GM12875 (cell line): ENCODE measurements around the gene AOX1.
"Not testable (repeated sequence)": the region's sequence is repeated elsewhere in the genome, so short reads cannot be mapped to it uniquely, and the experiment has no call there.

Experiments used
- H3K4me3 ChIP-seq: one replicate; pipeline ENCODE4 v1.5.1; 2011; ENCODE audit warnings: low read depth, low read length, control low read depth
- CTCF ChIP-seq: IDR thresholded peaks from 2 replicates; pipeline ENCODE4 v1.5.1; 2011; ENCODE audit warnings: low read depth, mild to moderate bottlenecking, control low read depth, inconsistent platforms, low read length, moderate library complexity, borderline replicate concordance; ENCODE audit not compliant: insufficient read depth

Gene AOX1

DNA sequence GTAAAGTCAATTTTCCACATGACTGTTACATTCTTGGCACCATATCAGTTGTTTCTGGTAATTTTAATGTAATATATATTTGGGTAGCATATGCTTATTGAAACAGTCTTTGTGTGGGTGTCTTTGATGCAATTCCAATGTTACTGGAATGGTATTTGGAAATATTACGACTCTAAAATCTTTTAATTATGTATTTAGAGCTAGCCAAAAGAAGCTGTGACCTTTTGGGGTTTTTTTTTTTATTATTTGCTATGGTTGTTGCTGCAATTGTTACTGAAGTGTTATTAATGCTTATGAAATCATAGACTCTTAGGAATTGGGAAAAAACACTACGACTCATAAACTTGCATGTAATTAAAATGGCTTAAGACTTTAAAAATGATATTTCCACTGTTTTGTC is 95.9 kb downstream of the AOX1 start:
- H3K4me3 ChIP-seq: no peak overlapping the region
- no peak for TF ChIP-seq CTCF

DNA sequence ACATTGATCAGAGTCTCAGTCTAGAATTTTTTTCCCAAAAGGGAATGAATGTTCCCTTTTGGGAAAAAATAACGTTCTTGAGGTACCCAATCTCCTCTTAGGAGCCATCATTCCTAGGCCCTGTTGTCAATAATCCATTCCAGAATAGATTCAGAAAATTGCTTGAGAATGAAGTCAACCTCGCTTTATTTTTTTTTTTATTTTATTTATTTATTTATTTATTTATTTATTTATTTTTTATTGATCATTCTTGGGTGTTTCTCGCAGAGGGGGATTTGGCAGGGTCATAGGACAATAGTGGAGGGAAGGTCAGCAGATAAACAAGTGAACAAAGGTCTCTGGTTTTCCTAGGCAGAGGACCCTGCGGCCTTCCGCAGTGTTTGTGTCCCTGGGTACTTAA is 96.6 kb downstream of the AOX1 start:
- H3K4me3 ChIP-seq: not testable (repeated sequence)

- H3K4me3 ChIP-seq: no peak overlapping the region
- TF ChIP-seq CTCF: no peak
These were observed 102.4 kb downstream of the AOX1 start for GRCh38 chr2:200687922-200688920.

DNA sequence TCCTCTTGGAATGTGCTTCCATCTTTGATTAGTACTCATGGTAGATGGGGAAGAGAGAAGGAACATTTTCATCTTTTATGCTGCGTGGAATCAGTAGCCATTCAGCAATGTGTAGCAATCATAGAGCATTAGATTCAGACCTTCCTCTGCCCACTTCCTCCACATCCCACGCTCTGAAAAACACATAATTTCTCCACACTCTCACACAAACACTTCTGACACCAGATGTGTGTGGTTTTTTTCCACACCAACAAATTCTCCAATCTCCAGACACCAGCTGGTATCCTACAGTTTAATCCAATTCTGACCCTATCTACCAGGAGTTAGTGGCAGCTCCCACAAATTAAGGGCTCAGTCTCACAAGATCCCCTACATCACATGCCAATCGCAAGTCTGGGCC is 103.3 kb downstream of the AOX1 start:
- TF ChIP-seq CTCF: no peak
- no peak overlapping the region for H3K4me3 ChIP-seq

DNA sequence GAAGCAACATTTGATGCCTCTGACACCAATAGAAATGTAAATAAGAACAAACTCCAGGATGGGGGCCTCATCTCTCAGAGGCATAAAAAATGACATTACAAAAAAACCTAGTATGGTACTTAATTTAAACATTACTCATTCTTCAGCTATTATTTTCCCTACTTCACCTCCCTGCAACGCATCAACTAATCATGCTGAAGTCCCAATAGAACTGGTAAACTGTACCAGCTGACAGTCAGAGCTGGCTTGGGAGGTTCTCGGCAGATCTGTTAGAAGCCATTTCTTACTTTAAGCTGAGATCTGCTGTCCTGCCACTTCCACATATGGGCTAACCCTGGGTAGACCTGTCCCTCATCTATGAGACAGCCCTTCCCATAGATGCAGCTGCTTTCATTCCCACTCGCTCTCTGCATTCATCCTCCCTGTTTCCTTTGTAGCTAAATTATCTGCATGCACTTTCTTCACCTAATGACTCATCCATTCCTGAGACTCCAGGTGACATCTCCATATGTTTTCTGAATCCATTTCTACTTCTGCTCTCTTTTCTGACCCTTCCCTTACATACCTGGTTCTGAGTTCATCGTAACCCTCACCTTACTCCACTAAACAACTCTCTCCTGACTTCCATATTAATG is 108.1 kb downstream of the AOX1 start:
- no peak overlapping the region for H3K4me3 ChIP-seq
- TF ChIP-seq CTCF: no peak

GRCh38 chr2:200695191-200695590 is 109.4 kb downstream of the AOX1 start:
- TF ChIP-seq CTCF: no peak
- H3K4me3 ChIP-seq: no peak overlapping the region

- no peak for TF ChIP-seq CTCF
- no peak overlapping the region for H3K4me3 ChIP-seq
These were observed 109.8 kb downstream of the AOX1 start for GRCh38 chr2:200695601-200696000.
